GM13976 (cell line): ENCODE results near the gene STIL.
A peak's percentile ranks its signal among the peaks of the same experiment; 100 is the strongest.

Source experiments
- DNase-seq: peaks from one replicate; pipeline ENCODE4 v3.0.0; 2012; ENCODE audit warnings: low spot score
- CTCF ChIP-seq: IDR thresholded peaks from 2 replicates; pipeline ENCODE4 v1.5.1; 2012; ENCODE audit warnings: borderline replicate concordance, mild to moderate bottlenecking; ENCODE audit not compliant: insufficient read depth; ENCODE audit errors: extremely low read depth, missing control alignments, control extremely low read depth
- in situ Hi-C: fragments of 300-500 bp; cut with MboI; formaldehyde crosslinking; loops from one replicate; pipeline ENCODE4 v1.12.0; 2022; ENCODE audit warnings: low sequenced_read_pairs, mixed read lengths, inconsistent platforms; ENCODE audit not compliant: unreplicated experiment

The STIL gene

GRCh38 chr1:47340227-47340626 is 26.3 kb upstream of the STIL start:
- no peak for DNase-seq
- in situ Hi-C loops, result no loop called here
- no peak for TF ChIP-seq CTCF

DNA sequence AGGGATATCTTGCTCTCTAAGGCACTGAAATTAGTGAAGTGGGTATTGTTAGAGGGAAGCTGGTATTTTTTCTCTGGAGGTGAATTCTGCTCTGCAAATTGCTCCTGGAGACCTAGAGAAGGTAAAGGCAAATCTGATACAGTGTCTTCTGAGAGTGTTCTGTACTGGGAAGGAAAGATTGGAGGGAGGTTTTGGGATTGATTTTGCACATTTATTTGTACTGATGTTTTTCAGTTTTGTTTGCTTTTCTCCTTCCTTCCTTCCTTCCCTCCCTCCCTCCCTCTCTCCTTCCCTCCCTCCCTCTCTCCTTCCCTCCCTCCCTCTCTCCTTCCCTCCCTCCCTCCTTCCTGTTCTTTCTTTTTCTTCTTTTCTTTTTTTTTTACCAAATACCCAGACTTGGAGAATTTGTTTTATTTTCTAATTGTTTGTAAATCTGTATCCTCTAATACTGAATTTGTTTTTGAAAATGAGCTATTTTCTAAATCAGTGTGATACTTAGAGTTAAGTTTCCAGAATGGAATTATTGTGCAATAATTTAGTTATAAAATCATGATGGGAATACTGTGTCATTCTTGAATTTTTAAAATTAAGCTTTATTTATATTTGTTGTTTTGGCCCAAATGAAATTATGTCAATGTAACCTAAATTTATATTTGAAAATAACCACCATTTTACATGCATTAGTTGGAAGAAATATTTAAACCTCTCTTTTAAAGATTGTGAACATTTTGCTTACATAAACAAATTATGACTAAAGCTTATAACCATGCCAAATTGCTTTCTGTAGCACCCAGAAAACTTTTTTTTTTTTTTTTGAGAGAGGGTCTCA is 24.5 kb upstream of the STIL start:
- DNase-seq, result no peak
- in situ Hi-C loops, result no loop called here
- no peak for TF ChIP-seq CTCF

- DNase-seq, result no peak
- no peak for TF ChIP-seq CTCF
- in situ Hi-C loops, result no loop called here
These were observed 23.4 kb upstream of the STIL start for GRCh38 chr1:47337350-47337749.

DNA sequence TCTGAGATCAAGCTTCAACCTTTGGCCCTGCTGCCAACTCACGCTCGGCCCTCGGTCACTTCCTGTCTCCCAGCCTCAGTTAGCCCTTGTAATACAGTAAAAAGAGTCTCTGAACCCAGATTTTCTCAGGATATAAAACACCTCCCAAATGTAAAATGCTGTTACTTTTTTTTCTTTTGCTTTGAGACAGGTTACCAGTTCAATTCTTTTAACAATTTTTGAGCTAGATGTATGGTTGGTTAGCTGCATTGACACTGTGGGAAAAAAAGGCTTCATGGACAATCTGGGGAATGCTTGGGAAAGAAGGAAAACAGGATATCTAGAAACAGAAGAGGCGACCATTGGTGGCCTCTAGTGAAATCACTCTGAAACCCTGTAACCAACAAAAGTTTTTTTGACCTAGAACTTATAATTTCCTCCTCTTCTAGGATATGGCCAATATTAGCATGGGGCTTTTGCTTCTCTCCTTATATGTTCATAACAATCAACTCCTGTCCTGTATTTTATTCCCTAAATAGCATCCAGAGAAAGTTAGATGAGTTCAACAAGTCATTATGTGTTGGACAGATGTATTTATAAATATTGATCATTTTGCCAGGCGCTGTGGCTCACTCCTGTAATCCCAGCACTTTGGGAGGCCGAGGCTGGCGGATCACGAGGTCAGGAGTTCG is 21.0 kb upstream of the STIL start:
- TF ChIP-seq CTCF, result no peak
- no peak for DNase-seq
- in situ Hi-C loops, result no loop called here

DNA sequence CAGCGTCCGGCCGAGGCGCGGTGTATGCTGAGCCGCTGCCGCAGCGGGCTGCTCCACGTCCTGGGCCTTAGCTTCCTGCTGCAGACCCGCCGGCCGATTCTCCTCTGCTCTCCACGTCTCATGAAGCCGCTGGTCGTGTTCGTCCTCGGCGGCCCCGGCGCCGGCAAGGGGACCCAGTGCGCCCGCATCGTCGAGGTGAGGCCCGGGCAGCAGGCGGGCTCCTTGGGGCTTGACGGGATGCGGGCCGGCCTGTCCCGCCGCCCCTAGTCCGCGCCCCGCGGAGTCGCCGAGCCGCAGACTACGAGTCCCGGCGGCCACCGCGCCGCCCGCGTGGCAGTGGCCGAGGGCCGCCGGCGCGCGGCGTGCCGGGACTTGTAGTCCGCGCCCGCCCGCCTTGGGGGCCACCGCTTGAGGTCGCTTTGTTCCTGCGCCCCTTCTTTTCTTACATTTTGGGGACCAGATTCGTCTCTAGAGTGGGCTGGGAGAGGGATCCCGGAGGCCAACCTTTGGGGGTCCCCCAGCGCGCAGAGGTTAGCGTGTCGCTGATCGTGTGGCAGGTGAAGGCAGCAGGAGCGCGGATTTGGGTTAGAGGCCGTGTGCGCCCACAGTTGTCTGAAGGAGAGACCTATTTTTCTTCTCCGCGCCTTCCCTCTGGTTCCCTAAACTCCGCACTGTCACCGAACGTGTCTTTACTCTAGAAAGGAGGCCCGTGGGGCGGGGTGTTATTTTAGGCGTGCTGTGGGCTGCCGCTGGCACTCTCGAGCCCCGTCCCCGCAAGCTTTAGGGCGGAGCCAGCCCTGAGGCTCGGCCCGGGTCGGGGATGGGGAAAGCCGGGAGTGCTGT is 20.2 kb upstream of the STIL start:
- in situ Hi-C loops, result no loop called here
- peak; percentile 91 for DNase-seq
- no peak for TF ChIP-seq CTCF

GRCh38 chr1:47333578-47333921 is 19.6 kb upstream of the STIL start, which contains the start of gene CMPK1:
Gene CMPK1, plus strand, starts transcription at chr1:47333790. Its CDS starts 156 bp downstream, at chr1:47333946.
- no peak for TF ChIP-seq CTCF
- in situ Hi-C loops, result no loop called here
- DNase-seq, result peak; percentile 89
